H9 (cell line): ENCODE measurements around the gene OR8B3. TPM values are rescaled to one million over a fixed set of nuclear protein-coding genes. Genes with fewer than 3 reads are reported as not detected.

Experiments used
- DNase-seq: peaks from one replicate; pipeline ENCODE4 v3.0.0-alpha.2; 2017
- H2AFZ ChIP-seq: one replicate; pipeline ENCODE4 v1.6.1; 2013; ENCODE audit warnings: mild to moderate bottlenecking, low read length, control low read depth, moderate library complexity
- H2AK5ac ChIP-seq: 2 replicates; pipeline ENCODE4 v1.6.1; 2013; ENCODE audit warnings: low read length, control low read depth, mixed read lengths; ENCODE audit not compliant: insufficient read length
- H2BK120ac ChIP-seq: one replicate; pipeline ENCODE4 v1.6.1; 2013; ENCODE audit warnings: low read depth, mild to moderate bottlenecking, low read length, control low read depth, inconsistent platforms; ENCODE audit not compliant: poor library complexity, severe bottlenecking
- H2BK12ac ChIP-seq: 2 replicates; pipeline ENCODE4 v1.6.1; 2013; ENCODE audit warnings: low read length, control low read depth, mixed read lengths, low read depth; ENCODE audit not compliant: insufficient read length
- H2BK15ac ChIP-seq: 2 replicates; pipeline ENCODE4 v1.6.1; 2013; ENCODE audit warnings: low read depth, low read length, control low read depth
- H2BK20ac ChIP-seq: one replicate; pipeline ENCODE4 v1.6.1; 2013; ENCODE audit warnings: low read depth, mild to moderate bottlenecking, low read length, control low read depth, inconsistent platforms; ENCODE audit not compliant: poor library complexity, severe bottlenecking
- H2BK5ac ChIP-seq: 2 replicates; pipeline ENCODE4 v1.6.1; 2013; ENCODE audit warnings: low read length, control low read depth, mixed read lengths; ENCODE audit not compliant: insufficient read length
- H3K14ac ChIP-seq: 2 replicates; pipeline ENCODE4 v1.6.1; 2013; ENCODE audit warnings: low read length, control low read depth; ENCODE audit not compliant: insufficient read depth
- H3K18ac ChIP-seq: 2 replicates; pipeline ENCODE4 v1.6.1; 2013; ENCODE audit warnings: low read depth, mild to moderate bottlenecking, mixed read lengths, low read length, control low read depth; ENCODE audit not compliant: insufficient read length
- H3K23ac ChIP-seq: 2 replicates; pipeline ENCODE4 v1.6.1; 2013; ENCODE audit warnings: low read length, control low read depth, mixed read lengths, low read depth; ENCODE audit not compliant: insufficient read length
- H3K23me2 ChIP-seq: 2 replicates; pipeline ENCODE4 v1.6.1; 2013; ENCODE audit warnings: low read depth, mild to moderate bottlenecking, mixed read lengths, low read length, control low read depth; ENCODE audit not compliant: insufficient read length, poor library complexity, severe bottlenecking
- H3K27ac ChIP-seq: 2 replicates; pipeline ENCODE4 v1.5.1; 2013; ENCODE audit warnings: low read length, control low read depth, mixed read lengths, low read depth; ENCODE audit not compliant: insufficient read length
- H3K27me3 ChIP-seq: 2 replicates; pipeline ENCODE4 v1.6.1; 2013; ENCODE audit warnings: low read length, control low read depth, inconsistent platforms; ENCODE audit not compliant: insufficient read depth
- H3K4ac ChIP-seq: 2 replicates; pipeline ENCODE4 v1.6.1; 2013; ENCODE audit warnings: low read depth, mild to moderate bottlenecking, control low read depth, inconsistent platforms, low read length, moderate library complexity
- H3K4me1 ChIP-seq: 2 replicates; pipeline ENCODE4 v1.6.1; 2013; ENCODE audit warnings: low read length, control low read depth, inconsistent platforms; ENCODE audit not compliant: insufficient read depth
- H3K4me2 ChIP-seq: 2 replicates; pipeline ENCODE4 v1.6.1; 2013; ENCODE audit warnings: low read length, control low read depth, mixed read lengths; ENCODE audit not compliant: insufficient read length, insufficient read depth
- H3K56ac ChIP-seq: 2 replicates; pipeline ENCODE4 v1.6.1; 2013; ENCODE audit warnings: low read depth, mild to moderate bottlenecking, mixed read lengths, low read length, control low read depth; ENCODE audit not compliant: insufficient read length
- H3K79me1 ChIP-seq: 2 replicates; pipeline ENCODE4 v1.6.1; 2013; ENCODE audit warnings: low read depth, mild to moderate bottlenecking, moderate library complexity, low read length, control low read depth, inconsistent platforms; ENCODE audit not compliant: insufficient read depth, poor library complexity, severe bottlenecking
- H3K79me2 ChIP-seq: 2 replicates; pipeline ENCODE4 v1.6.1; 2013; ENCODE audit warnings: low read length, control low read depth, inconsistent platforms; ENCODE audit not compliant: insufficient read depth
- H3K9ac ChIP-seq: 2 replicates; pipeline ENCODE4 v1.6.1; 2013; ENCODE audit warnings: low read length, control low read depth, mixed read lengths; ENCODE audit not compliant: insufficient read length; ENCODE audit errors: extremely low read depth
- H3K9me3 ChIP-seq: one replicate; pipeline ENCODE4 v1.6.1; 2013; ENCODE audit warnings: low read depth, low read length, inconsistent platforms; ENCODE audit not compliant: control insufficient read depth
- H3T11ph ChIP-seq: one replicate; pipeline ENCODE4 v1.6.1; 2013; ENCODE audit warnings: mild to moderate bottlenecking, low read length, control low read depth, inconsistent platforms
- H4K20me1 ChIP-seq: one replicate; pipeline ENCODE4 v1.6.1; 2013; ENCODE audit not compliant: control insufficient read depth, insufficient read length, insufficient read depth
- H4K5ac ChIP-seq: 2 replicates; pipeline ENCODE4 v1.6.1; 2013; ENCODE audit warnings: low read depth, mild to moderate bottlenecking, mixed read lengths, low read length, control low read depth; ENCODE audit not compliant: insufficient read length
- H4K8ac ChIP-seq: replicated peaks from 2 replicates; pipeline ENCODE4 v1.6.1; 2013; ENCODE audit warnings: low read length, control low read depth, mixed read lengths, low read depth; ENCODE audit not compliant: insufficient read length
- H4K91ac ChIP-seq: 2 replicates; pipeline ENCODE4 v1.6.1; 2013; ENCODE audit warnings: low read depth, mild to moderate bottlenecking, moderate library complexity, mixed read lengths, low read length, control low read depth; ENCODE audit not compliant: insufficient read length
- H3K27ac Mint-ChIP-seq, 3 experiments: 2 replicates in 2 of 3; 3 replicates in 1 of 3; pipeline ENCODE4 v1.8.0; 2020 to 2021; ENCODE audit warnings: mixed read lengths in 3 of 3, mild to moderate bottlenecking in 1 of 3, moderate library complexity in 1 of 3
- H3K27me3 Mint-ChIP-seq: 2 replicates; pipeline ENCODE4 v1.8.0; 2021; ENCODE audit warnings: low read depth, mild to moderate bottlenecking, moderate library complexity, mixed read lengths
- H3K36me3 Mint-ChIP-seq, 3 experiments: 2 replicates in 2 of 3; 3 replicates in 1 of 3; pipeline ENCODE4 v1.8.0; 2020 to 2021; ENCODE audit warnings: low read depth in 3 of 3, mixed read lengths in 3 of 3; ENCODE audit not compliant: insufficient read depth in 1 of 3
- H3K4me1 Mint-ChIP-seq, 2 experiments: 2 replicates each; pipeline ENCODE4 v1.8.0; 2020; ENCODE audit warnings: mixed read lengths in 2 of 2
- H3K4me3 Mint-ChIP-seq, 2 experiments: 2 replicates in 1 of 2; 3 replicates in 1 of 2; pipeline ENCODE4 v1.8.0; 2020 to 2021; ENCODE audit warnings: mild to moderate bottlenecking in 2 of 2, mixed read lengths in 2 of 2, moderate library complexity in 1 of 2
- H3K9me3 Mint-ChIP-seq, 2 experiments: 2 replicates in 1 of 2; 3 replicates in 1 of 2; pipeline ENCODE4 v1.8.0; 2020; ENCODE audit warnings: mild to moderate bottlenecking in 2 of 2, mixed read lengths in 2 of 2, moderate library complexity in 1 of 2
- CTCF ChIP-seq: fragments of 200-600 bp; sonication (generic); conservative IDR thresholded peaks from 3 replicates; pipeline ENCODE4 v1.8.0; 2021; ENCODE audit warnings: antibody characterized with exemption, mild to moderate bottlenecking
- WGBS: extraction: QIAGEN DNeasy Blood & Tissue Kit; methylation state at CpG from one replicate; pipeline ENCODE4 v1.1.7; 2013; ENCODE audit warnings: missing lambda C conversion rate, low lambda C conversion rate, mixed read lengths; ENCODE audit not compliant: insufficient read length; ENCODE audit errors: extremely low coverage; 5-methylcytosine and 5-hydroxymethylcytosine counted together
- total RNA-seq: library from RNA; stranded (reverse); gene quantifications from 2 replicates; pipeline ENCODE4 v1.2.1, GENCODE V29; 2021

OR8B3 gene
- total RNA-seq, 1 experiment from 2014 or later: not detected

- Histone ChIP-seq H3K56ac (no peak overlapping the region), H3K79me1 (no peaks in the 10 kb centered on the region), H3K18ac (no peak overlapping the region), H3K4me1 (no peaks in the 10 kb centered on the region), H3K27ac (no peak overlapping the region), H4K20me1 (no peaks in the 10 kb centered on the region), H2BK120ac (no peak overlapping the region), H2AFZ (no peak overlapping the region), H3K14ac (no peak overlapping the region), H3K23me2 (no peaks in the 10 kb centered on the region), H2AK5ac (no peak overlapping the region), H3K27me3 (no peaks in the 10 kb centered on the region), H3K4ac (no peak overlapping the region), H3K9me3 (no peaks in the 10 kb centered on the region), H3K9ac (no peak overlapping the region), H4K91ac (no peak overlapping the region), H3T11ph (no peak overlapping the region), H2BK20ac (no peak overlapping the region), H3K79me2 (no peaks in the 10 kb centered on the region), H2BK12ac (no peak overlapping the region), H2BK5ac (no peak overlapping the region), H3K23ac (no peak overlapping the region), H3K4me2 (no peak overlapping the region), H2BK15ac (no peak overlapping the region), H4K8ac (no peak overlapping the region), H4K5ac (no peak overlapping the region)
- peaks cover 4% of the 10 kb centered on the region for H3K27me3 Mint-ChIP-seq
- peaks cover 3 to 7% of the 10 kb centered on the region in 2 experiments; a peak in 3 of 4 replicates for H3K4me1 Mint-ChIP-seq
- H3K4me3 Mint-ChIP-seq: no peak overlapping the region
- no peak overlapping the region for H3K27ac Mint-ChIP-seq
- no peaks in the 10 kb centered on the region for H3K36me3 Mint-ChIP-seq
- no peak for TF ChIP-seq CTCF
- H3K9me3 Mint-ChIP-seq: no peaks in the 10 kb centered on the region
- DNase-seq: no peak
- WGBS: no CpG with 5 or more reads among the region's 5 CpGs
These were observed 42.3 kb upstream of the OR8B3 start for GRCh38 chr11:124441081-124441480.
